OCI-LY1 (cell line): ENCODE results near the gene PTPN5.

ENCODE experiments used
- CTCF ChIP-seq: fragments of 200-600 bp; sonication (generic), shearing (Covaris generic); IDR thresholded peaks from 2 replicates; pipeline ENCODE4 v1.5.1; 2017; ENCODE audit warnings: mild to moderate bottlenecking, antibody characterized with exemption, low read length, moderate library complexity, mixed read lengths
- EZH2 ChIP-seq: fragments of 200-600 bp; sonication (generic), shearing (Covaris generic); IDR thresholded peaks from 2 replicates; pipeline ENCODE4 v1.8.0; 2017; ENCODE audit warnings: borderline replicate concordance, mixed run types, mild to moderate bottlenecking, antibody characterized with exemption, low read length, moderate library complexity, mixed read lengths

DNA sequence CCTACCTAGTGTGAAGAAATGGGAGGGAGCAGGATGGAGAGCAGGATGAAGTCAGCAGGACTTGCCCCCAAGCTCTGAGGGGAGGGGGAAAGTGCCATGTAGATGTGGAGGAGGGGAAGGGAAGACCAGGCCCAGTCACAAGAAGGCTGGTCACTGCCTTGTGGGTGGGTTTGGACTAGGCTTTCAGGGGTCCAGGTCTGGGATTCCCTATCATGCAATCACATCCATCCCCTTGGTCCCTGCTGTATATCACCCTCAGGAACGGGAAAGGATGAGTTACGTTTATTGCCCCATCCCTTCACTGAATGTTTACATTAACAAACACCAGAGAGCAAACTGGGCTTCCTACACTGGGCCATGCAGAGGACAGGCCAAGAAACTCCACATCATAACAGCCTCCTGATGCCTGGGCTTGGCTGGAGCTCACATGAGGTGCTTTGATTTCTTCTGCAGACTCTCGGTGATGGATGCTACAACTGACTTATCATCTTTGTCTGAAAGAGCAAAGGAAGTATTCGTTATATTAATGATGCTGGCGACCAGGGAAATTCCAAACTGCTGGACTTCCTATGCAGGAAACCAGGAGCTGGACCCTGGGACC, 87.5 kb downstream of the PTPN5 start:
- TF ChIP-seq CTCF (no peak), EZH2 (no peak)
